ENCODE results near the gene RALB. TPM values are rescaled to one million over a fixed set of nuclear protein-coding genes. Genes with fewer than 3 reads are reported as not detected.

Gene RALB
- total and polyA plus RNA-seq, 7 donors = 25.6 to 72.3 (median 38.1) TPM

DNA sequence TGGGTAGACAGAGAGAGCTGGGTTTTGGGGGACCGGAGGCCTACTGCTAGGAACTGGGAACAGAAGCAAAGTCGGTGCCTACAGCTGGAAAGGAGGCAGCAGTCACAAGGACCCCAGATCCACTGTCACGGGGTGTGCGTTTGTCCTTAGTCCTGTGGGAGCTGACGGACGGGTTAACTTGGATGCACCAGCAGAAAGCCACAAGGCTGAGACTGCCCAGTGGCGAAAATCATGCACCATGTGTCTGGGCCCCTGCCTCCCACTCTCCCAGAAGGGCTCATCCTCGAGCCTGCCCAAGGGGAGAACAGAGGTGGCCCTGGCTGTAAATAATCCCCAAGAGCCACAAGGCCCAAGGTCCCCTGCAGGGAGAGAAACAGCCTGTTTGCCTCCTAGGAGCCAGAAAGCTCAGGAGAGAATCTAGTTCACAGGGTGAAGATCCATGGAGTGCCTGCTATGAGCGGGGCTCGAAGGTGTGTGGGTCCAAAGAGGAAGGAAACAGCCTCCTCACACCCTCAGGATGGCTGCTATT lies 11.7 kb upstream of the RALB start:
- Histone ChIP-seq H3K9me3 (no peaks in the 10 kb centered on the region), H3K4me3 (no peak overlapping the region), H3K27ac (peak overlapping the region; percentile 4), H3K36me3 (ENCODE audit: insufficient read depth in 1 of 2, low read depth in 1 of 2) (no peaks in the 10 kb centered on the region), H3K4me1 (peaks cover 11% of the 10 kb centered on the region), H3K27me3 (ENCODE audit: insufficient read depth in 3 of 3, low read length in 2 of 3) (peaks cover 0 to 2% (median 0%) of the 10 kb centered on the region in 3 donors)
- ATAC-seq = no peak
- intact Hi-C loops (cut with DNase I) = no loop called here
- WGBS, 3 donors = 79 to 85% (median 80%) methylated on average over 10 of the region's 10 CpGs
- no peak for DNase-seq
- TF ChIP-seq, protein P1, sequence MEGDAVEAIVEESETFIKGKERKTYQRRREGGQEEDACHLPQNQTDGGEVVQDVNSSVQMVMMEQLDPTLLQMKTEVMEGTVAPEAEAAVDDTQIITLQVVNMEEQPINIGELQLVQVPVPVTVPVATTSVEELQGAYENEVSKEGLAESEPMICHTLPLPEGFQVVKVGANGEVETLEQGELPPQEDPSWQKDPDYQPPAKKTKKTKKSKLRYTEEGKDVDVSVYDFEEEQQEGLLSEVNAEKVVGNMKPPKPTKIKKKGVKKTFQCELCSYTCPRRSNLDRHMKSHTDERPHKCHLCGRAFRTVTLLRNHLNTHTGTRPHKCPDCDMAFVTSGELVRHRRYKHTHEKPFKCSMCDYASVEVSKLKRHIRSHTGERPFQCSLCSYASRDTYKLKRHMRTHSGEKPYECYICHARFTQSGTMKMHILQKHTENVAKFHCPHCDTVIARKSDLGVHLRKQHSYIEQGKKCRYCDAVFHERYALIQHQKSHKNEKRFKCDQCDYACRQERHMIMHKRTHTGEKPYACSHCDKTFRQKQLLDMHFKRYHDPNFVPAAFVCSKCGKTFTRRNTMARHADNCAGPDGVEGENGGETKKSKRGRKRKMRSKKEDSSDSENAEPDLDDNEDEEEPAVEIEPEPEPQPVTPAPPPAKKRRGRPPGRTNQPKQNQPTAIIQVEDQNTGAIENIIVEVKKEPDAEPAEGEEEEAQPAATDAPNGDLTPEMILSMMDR (IDR thresholded peaks at IDR 0.05) = no peak

DNA sequence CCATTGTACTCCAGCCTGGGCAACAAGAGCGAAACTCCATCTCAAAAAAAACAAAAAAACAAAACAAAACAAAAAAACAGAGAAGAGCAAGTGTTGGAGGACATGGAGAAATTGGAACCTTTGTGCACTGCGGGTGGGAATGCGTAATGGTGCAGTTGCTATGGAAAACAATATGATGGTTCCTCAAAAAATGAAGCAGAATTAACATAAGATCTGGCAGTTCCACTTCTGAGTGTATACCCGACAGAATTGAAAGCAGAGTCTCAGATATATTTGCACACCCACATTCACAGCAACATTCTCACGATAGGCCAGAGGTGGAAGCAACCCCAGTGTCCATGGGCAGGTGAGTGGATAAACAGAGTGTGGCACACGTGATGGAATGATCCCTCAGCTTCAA lies 11.0 kb upstream of the RALB start:
- no peak overlapping the region for H3K27ac ChIP-seq
- ATAC-seq (no peak), DNase-seq (no peak)
- H3K4me3 ChIP-seq = no peak overlapping the region
- TF ChIP-seq, protein P1 (IDR thresholded peaks at IDR 0.05) = no peak
- peaks cover 0 to 2% (median 0%) of the 10 kb centered on the region in 3 donors for H3K27me3 ChIP-seq (ENCODE audit: insufficient read depth in 3 of 3, low read length in 2 of 3)
- no peaks in the 10 kb centered on the region for H3K9me3 ChIP-seq
- H3K36me3 ChIP-seq (ENCODE audit: insufficient read depth in 1 of 2, low read depth in 1 of 2) = no peaks in the 10 kb centered on the region
- intact Hi-C loops (cut with DNase I) = no loop called here
- 84 to 89% (median 85%) methylated on average over 6 of the region's 6 CpGs for WGBS, 3 donors
- peaks cover 11% of the 10 kb centered on the region for H3K4me1 ChIP-seq

- Histone ChIP-seq H3K27ac (no peak overlapping the region), H3K4me3 (no peak overlapping the region), H3K27me3 (ENCODE audit: insufficient read depth in 3 of 3, low read length in 2 of 3) (no peaks in the 10 kb centered on the region), H3K4me1 (peaks cover 11% of the 10 kb centered on the region), H3K9me3 (no peaks in the 10 kb centered on the region), H3K36me3 (ENCODE audit: insufficient read depth in 1 of 2, low read depth in 1 of 2) (no peaks in the 10 kb centered on the region)
- DNase-seq (no peak), ATAC-seq (no peak)
- TF ChIP-seq, protein P1 (IDR thresholded peaks at IDR 0.05) = no peak
- intact Hi-C loops (cut with DNase I) = no loop called here
- 65 to 92% (median 79%) methylated on average over 3 of the region's 3 CpGs for WGBS, 3 donors
Observed at GRCh38 chr2:120243211-120243610, 9.4 kb upstream of the RALB start.

DNA sequence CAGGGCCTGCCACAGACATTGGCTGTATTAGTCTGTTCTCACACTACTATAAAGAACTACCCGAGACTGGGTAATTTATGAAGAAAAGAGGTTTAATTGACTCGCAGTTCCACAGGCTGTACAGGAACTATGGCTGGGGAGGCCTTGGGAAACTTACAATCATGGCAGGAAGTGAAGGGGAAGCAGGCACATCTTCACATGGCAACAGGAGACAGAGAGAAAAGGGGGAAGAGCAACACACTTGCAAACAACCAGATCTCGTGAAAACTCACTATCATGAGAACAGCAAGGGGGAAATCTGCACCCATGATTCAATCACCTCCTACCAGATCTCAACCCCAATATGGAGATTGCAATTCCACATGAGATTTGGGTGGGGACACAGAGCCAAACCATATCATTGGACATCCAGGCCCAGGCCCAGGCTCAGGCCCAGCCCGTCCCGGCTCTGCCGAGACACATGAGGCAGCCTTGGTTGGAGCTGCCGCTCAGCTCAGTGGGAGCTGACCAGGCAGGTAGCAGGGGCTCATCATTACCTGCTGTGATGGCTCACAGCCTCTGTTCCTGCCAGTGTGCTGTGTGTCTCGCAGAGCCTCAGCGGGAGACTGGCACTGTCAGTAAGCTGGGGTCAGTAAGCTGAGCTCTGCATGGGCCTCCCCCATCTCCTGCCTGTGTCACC lies 8.6 kb upstream of the RALB start:
- Histone ChIP-seq H3K4me3 (no peak overlapping the region), H3K36me3 (ENCODE audit: insufficient read depth in 1 of 2, low read depth in 1 of 2) (no peaks in the 10 kb centered on the region), H3K27ac (no peak overlapping the region), H3K9me3 (no peaks in the 10 kb centered on the region), H3K27me3 (ENCODE audit: insufficient read depth in 3 of 3, low read length in 2 of 3) (no peaks in the 10 kb centered on the region), H3K4me1 (peaks cover 11% of the 10 kb centered on the region)
- DNase-seq = no peak
- intact Hi-C loops (cut with DNase I) = no loop called here
- no peak for ATAC-seq
- TF ChIP-seq, protein P1 (IDR thresholded peaks at IDR 0.05) = no peak
- whole genome bisulfite sequencing, 3 donors = 96 to 98% (median 97%) methylated on average over 9 of the region's 9 CpGs
